KG1 (cell line): ENCODE data around the gene RNASEH1.
A peak's percentile ranks its signal among the peaks of the same experiment; 100 is the strongest.
"Not testable (repeated sequence)": the region's sequence is repeated elsewhere in the genome, so short reads cannot be mapped to it uniquely, and the experiment has no call there.

Experiments
- DNase-seq: peaks from one replicate; lab custom pipeline; 2025; lab: John Stamatoyannopoulos, UW

Gene RNASEH1

DNA sequence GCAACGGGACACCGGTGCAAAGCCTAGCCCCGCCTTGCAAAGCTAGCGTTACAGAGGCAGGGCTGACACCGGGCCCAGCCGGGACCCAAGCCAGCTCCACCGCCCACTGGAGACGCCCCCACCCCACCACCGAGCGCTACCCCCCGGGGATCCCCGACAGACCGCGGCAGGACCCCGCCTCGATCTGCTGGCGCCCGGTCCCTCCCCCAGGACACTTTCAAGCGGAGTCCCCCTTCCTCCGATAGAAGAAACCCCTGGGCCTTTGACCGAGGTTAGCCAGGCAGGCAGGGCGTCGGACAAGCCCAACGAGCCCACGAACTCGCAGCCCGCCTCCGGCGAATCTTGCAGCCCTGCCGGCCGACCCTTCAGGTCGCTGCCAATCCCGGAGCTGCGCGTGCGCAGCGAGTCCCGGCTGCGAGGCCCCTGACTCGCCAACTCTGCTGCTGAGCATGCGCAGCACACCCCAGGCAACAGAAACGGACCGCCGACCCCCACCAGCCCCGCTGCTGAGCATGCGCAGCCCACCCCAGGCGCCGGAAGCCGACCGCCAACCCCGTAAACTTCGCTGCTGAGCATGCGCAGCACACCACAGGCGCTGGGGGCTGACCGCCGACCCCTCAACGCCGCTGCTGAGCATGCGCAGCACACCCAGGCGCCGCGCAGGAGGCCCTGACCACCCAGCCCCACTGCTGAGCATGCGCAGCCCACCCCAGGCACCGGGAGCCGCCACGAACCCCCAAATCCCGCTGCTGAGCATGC, 39.5 kb downstream of the RNASEH1 start:
- peak; percentile 100 for DNase-seq

DNA sequence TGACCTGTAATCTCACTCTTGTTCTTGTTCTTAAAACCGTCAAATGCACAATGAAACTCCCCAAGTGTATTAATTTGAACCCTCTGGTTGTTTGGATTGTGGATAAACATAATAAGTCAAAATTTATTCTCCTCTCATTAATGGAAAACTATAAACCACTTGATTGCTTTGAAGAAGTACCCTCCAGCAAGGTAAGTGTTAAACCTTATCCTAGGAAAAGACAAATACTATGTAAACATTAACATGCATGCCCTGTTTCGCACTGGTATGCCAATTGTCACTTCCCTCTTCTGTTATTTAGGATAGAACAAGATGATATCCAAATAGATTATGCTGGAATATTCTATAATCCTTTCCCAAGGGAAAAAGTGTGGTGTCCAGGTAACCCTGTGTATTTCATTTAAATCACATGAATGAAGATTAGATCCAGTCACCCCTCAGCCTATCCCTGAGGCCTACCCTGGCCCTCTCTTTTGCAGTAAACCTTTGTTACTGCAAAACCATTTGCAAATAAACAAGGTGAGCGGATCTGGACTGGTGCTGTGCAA, 40.1 kb downstream of the RNASEH1 start:
- no peak for DNase-seq

DNA sequence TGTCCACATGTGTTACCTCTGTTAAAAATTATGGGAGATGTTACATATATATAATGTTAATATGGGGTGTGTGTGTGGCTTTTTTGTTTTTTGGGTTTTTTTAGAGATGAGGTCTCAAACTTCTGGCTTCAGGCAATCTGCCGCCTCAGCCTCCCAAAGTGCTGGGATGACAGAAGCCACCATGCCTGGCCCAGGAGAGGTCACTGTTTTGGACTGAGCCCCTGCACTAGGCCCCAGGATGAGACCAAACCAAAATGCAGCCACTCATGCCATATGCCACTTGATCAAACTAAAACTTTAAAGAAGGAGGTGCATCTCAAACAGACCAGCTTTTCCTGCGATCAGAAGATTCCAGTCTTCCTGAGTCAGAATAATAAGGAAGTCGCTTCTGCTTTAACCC, 41.3 kb downstream of the RNASEH1 start:
- DNase-seq: no peak

DNA sequence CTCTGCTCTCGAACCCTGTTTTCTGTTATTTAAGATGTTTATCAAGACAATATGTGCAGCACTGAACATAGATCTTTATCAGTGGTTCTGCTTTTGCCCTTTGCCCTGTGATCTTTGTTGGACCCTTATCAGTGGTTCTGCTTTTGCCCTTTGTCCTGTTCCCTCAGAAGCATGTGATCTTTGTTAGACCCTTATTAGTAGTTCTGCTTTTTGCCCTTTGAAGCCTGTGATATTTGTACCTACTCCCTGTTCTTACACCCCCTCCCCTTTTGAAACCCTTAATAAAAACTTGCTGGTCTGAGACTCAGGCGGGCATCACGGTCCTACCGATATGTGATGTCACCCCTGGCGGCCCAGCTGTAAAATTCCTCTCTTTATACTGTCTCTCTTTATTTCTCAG, 42.7 kb downstream of the RNASEH1 start:
- DNase-seq: not testable (repeated sequence)

DNA sequence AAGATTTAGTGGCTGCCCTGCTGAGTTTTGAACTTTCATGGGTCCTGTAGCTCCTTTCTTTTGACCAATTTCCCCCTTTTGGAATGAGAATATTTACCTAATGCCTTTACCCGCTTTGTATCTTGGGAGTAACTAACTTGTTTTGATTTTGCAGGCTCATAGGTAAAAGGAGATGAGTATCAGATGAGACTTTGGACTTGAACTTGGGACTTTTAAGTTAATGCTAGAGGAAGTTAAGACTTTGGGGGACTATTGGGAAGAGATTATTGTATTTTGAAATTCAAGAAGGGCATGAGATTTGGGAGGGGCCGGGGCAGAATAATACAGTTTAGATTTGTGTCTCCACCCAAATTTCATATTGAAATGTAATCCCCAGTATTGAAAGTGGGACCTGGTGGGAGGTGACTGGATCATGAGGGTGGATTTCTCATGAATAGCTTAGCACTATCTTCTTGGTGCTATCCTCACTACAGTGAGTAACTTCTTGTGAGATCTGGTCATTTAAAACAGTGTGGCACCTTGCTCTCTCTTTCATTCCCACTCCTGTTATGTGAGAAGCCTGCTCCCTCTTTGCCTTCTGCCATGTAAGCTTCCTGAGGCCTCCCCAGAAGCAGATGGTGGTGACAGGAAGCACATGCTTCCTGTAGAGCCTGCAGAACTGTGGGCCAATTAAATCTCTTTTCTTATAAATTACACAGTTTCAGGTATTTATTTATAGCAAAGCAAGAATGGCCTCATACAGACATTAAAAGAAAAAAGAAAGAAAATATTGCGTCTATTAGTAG, 44.9 kb downstream of the RNASEH1 start:
- no peak for DNase-seq

DNA sequence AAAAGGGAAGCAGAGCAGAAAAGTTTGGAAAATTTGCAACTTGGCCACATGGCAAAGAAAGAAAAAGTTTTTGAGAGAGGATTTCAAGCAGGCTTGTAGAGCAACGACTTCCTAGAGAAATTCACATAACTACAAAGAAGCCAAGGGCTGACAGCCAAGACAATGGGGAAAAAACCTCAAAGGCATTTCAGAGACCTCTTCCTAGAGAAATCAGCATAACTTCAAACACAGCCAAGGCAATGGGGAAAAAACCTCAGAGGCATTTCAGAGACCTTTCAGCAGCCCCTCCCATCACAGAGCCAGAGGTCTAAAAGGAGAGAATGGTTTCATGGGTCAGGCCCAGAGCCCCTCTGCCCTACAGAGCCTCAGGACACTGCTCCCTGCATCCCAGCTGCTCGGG, 46.0 kb downstream of the RNASEH1 start:
- DNase-seq: no peak

DNA sequence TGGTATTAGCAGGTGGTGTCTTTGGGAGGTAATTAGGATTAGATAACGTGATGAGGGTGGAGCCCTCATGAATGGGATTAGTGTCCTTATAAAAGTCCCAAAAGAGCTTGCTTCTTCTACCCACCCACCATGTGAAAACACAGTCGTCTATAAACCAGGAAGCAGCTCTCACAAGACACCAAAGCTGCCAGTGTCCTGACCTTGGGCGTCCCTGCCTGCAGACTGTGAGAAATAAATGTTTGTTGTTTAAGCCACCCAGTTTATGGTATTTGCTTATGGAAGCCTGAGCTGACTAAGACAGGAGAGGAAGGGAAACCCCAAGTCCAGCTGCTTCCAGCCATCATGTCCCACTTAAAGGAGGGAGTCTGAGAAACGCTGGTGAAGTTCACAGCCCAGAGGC, 52.4 kb downstream of the RNASEH1 start:
- no peak for DNase-seq

DNA sequence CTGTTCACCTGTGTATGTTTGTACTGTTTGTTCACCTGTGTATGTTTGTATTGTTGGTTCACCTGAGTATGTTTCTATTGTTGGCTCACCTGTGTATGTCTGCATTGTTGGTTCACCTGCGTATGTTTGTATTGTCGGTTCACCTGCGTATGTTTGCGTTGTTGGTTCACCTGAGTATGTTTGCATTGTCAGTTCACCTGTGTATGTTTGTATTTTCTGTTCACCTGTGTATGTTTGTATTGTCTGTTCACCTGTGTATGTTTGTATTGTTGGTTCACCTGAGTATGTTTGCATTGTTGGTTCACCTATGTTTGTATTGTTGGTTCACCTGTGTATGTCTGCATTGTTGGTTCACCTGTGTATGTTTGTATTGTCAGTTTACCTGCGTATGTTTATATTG, 53.4 kb downstream of the RNASEH1 start:
- no peak for DNase-seq

DNA sequence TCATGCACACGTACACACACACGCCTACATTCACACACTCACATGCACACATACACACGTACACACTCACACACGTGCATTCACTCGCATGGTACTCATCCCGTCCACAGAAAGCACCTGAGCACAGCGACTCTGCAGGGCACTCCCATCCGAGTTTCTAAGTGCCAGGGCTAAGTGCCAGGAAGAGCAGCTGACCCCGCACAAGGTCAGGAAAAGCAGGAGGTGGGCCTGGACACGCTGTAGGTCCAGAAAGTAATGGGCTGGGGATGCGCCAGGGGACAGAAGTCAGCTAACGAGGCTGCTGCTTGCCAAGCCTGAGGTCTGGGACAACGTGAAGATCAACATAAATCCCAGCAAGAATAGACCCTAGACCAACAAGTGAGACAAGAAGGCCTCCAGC, 54.6 kb downstream of the RNASEH1 start:
- no peak for DNase-seq

DNA sequence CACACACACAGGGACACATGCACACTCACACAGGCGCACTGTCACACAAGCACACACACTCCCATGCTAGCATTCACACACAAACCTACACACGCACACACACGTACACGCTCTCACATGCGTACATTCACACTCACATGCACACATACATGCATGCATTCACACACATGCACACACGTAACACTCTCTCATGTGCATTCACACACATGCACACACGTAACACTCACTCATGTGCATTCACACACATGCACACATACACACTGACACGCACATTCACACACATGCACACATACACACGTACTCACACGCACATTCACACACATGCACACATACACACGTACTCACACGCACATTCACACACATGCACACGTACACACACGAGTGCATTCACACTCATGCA, 55.1 kb downstream of the RNASEH1 start:
- no peak for DNase-seq

DNA sequence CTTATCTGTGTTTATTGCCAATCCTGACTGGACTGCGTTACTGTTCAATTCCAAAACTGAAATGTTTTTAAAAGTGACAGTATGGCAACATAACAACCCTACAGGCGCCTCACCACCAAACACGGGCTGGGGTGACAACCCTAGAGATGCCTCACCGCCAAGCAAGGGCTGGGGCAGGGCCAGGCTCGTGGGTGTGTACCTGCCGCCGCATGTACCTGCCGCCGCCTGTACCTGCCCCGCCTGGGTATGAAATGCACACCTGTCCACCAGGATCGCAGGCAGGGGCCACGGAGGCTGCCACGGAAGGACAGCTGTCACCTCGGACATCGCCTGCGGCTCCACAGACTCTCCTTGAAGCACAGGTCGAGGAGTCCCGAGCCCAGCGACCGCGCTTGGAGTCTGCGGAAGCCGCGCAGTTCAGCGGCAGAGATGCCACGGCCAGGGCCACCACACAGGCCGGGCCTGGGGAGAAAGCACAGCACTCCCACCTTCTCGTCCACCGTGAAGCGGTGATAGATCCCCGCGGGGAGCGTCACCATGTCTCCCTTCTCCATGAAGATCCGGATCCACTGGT, 57.7 kb downstream of the RNASEH1 start:
- no peak for DNase-seq

DNA sequence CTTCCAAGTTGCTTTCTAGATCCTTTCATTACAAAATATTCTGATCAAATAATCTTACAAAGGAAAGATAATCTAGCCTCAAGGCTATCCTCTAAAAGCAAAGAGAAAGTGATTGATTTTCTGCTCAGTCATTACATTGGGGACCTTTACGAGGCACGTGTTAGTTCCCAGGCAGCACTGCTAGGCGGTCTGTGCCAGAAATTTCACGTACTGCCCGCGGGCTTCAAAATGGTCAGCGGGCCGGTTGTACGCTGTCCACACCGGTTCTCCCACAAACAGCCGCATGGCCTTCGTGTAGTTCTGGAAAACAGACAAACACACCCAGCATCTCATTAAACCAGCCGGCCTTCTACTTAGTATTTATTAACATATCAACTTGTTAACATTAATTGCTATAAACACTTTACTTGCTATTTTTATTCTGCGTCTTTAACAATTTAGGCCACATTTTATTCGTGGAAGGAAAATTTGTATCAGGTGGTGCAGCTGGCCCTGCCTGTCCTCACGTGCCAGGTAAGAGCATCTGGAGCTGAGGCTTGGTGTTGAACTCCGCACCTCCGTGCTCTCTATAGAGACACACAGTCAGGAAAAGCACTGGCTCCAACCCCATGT, 59.2 kb downstream of the RNASEH1 start:
- no peak for DNase-seq

DNA sequence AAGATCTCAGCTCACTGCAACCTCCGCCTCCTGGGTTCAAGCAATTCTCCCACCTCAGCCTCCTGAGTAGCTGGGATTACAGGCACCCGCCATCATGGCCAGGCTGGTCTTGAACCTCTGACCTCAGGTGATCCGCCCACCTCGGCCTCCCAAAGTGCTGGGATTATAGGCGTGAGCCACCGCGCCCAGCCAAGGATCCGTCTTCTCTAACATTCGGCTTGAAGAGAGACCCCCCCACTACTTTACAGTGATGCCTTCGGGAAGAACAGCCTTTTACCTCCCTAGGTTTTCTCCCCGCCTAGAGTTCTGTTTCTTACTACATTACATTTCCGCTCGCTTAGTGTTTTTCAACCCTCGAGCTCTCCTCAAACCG, 61.4 kb downstream of the RNASEH1 start:
- not testable (repeated sequence) for DNase-seq
